EL (cell line): ENCODE data around the gene MMP24OS.
"Not testable (repeated sequence)": the region's sequence is repeated elsewhere in the genome, so short reads cannot be mapped to it uniquely, and the experiment has no call there.

Experiments used
- DNase-seq: peaks from one replicate; pipeline ENCODE4 v3.0.0-alpha.2; 2016

MMP24OS gene

GRCh38 chr20:35277531-35278395, at the start of gene MMP24OS:
TSS of gene MMP24OS (minus strand) at chr20:35278122. CDS start at chr20:35277929, 193 bp downstream.
- peak; percentile 91 for DNase-seq

GRCh38 chr20:35327074-35327976, 49.4 kb upstream of the MMP24OS start:
- peak; percentile 81 for DNase-seq

GRCh38 chr20:35326740-35327073, 48.8 kb upstream of the MMP24OS start:
- DNase-seq = no peak

- DNase-seq = no peak
Measured at GRCh38 chr20:35326021-35326739, 48.3 kb upstream of the MMP24OS start.

- no peak for DNase-seq
Measured at GRCh38 chr20:35325401-35325800, 47.5 kb upstream of the MMP24OS start.

- DNase-seq = peak; percentile 95
Measured at GRCh38 chr20:35320396-35321126, 42.6 kb upstream of the MMP24OS start.

- DNase-seq = peak; percentile 84
Measured at GRCh38 chr20:35319871-35320197, 41.9 kb upstream of the MMP24OS start.

GRCh38 chr20:35319192-35319870, 41.4 kb upstream of the MMP24OS start:
- peak; percentile 91 for DNase-seq

GRCh38 chr20:35318502-35319157, 40.7 kb upstream of the MMP24OS start:
- peak; percentile 98 for DNase-seq

- DNase-seq = no peak
Measured at GRCh38 chr20:35317416-35318210, 39.7 kb upstream of the MMP24OS start.

- DNase-seq = no peak
Measured at GRCh38 chr20:35316086-35316485, 38.2 kb upstream of the MMP24OS start.

- DNase-seq = not testable (repeated sequence)
Measured at GRCh38 chr20:35315632-35316020, 37.7 kb upstream of the MMP24OS start.

- DNase-seq = no peak
Measured at GRCh38 chr20:35314816-35315631, 37.1 kb upstream of the MMP24OS start.

GRCh38 chr20:35312318-35312717, 34.4 kb upstream of the MMP24OS start:
- DNase-seq = peak; percentile 96

GRCh38 chr20:35311822-35312221, 33.9 kb upstream of the MMP24OS start:
- no peak for DNase-seq

GRCh38 chr20:35311409-35311808, 33.5 kb upstream of the MMP24OS start:
- DNase-seq = peak; percentile 67

GRCh38 chr20:35307666-35308653, 30.0 kb upstream of the MMP24OS start:
- peak; percentile 96 for DNase-seq

- DNase-seq = peak; percentile 91
Measured at GRCh38 chr20:35306931-35307517, 29.1 kb upstream of the MMP24OS start.
